ENCODE data around the gene BMERB1.
"Not testable (repeated sequence)": the region's sequence is repeated elsewhere in the genome, so short reads cannot be mapped to it uniquely, and the experiment has no call there.

BMERB1 gene

GRCh38 chr16:15417197-15417596 lies 17.2 kb upstream of the BMERB1 start:
- no peak overlapping the region for H4K8ac ChIP-seq (ENCODE audit: low read depth, low read length)
- no peak overlapping the region for H3K4me2 ChIP-seq (ENCODE audit: low read length)
- no peak overlapping the region for H3K4ac ChIP-seq (ENCODE audit: low read depth, low read length)
- no peaks in the 10 kb centered on the region for H3K4me1 ChIP-seq (ENCODE audit: control insufficient read depth, low read depth, low read length)
- no peaks in the 10 kb centered on the region for H3K27me3 ChIP-seq (ENCODE audit: insufficient read depth, low read length, poor library complexity)
- DNase-seq, result no peak
- H3K18ac ChIP-seq (ENCODE audit: low read length), result no peak overlapping the region
- no peak overlapping the region for H2BK120ac ChIP-seq (ENCODE audit: low read depth, low read length)
- no CpG with 5 or more reads among the region's 2 CpGs for WGBS (ENCODE audit: extremely low coverage, insufficient coverage, low lambda C conversion rate)
- H3K79me2 ChIP-seq (ENCODE audit: control insufficient read depth, insufficient read depth, low read length), result no peaks in the 10 kb centered on the region
- H2BK5ac ChIP-seq (ENCODE audit: low read length), result no peak overlapping the region
- H3K79me1 ChIP-seq (ENCODE audit: low read length), result no peaks in the 10 kb centered on the region
- H3K56ac ChIP-seq (ENCODE audit: low read length), result no peak overlapping the region
- no peak overlapping the region for H3K27ac ChIP-seq (ENCODE audit: low read depth, low read length)
- H2BK15ac ChIP-seq (replicated peaks; ENCODE audit: low read depth), result no peak overlapping the region
- H4K5ac ChIP-seq (ENCODE audit: low read length), result no peak overlapping the region
- H3K23ac ChIP-seq (ENCODE audit: low read length), result no peak overlapping the region
- no peak overlapping the region for H3K4me3 ChIP-seq (ENCODE audit: low read length)
- no peaks in the 10 kb centered on the region for H3K36me3 ChIP-seq (ENCODE audit: control insufficient read depth, insufficient read depth, low read length)
- no peak overlapping the region for H2AK5ac ChIP-seq (ENCODE audit: low read length)
- no peak overlapping the region for H3K9ac ChIP-seq (ENCODE audit: low read length)

DNA sequence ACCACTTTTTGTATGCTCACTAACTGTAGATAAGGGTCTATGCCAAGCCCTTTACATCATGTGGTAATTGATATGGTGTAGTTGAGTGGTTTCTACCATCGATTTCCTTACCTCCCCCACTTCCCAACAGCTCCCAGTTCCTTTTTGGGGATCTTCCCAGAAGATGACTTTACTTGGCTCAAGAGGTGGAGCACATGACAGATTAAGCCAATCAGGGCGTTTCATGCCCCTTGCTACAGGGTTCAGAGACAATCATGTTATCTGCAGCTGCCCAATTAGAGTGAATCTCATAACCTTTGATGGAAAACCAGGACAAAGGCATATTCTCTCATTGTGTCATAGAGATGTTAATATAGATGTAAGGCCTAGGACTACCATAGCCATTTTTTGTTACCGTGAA lies 16.2 kb upstream of the BMERB1 start:
- Histone ChIP-seq H4K8ac (ENCODE audit: low read depth, low read length) (no peak overlapping the region), H3K27me3 (ENCODE audit: insufficient read depth, low read length, poor library complexity) (no peaks in the 10 kb centered on the region), H3K4me1 (ENCODE audit: control insufficient read depth, low read depth, low read length) (no peaks in the 10 kb centered on the region), H2BK15ac (replicated peaks; ENCODE audit: low read depth) (no peak overlapping the region), H3K79me1 (ENCODE audit: low read length) (no peaks in the 10 kb centered on the region), H3K27ac (ENCODE audit: low read depth, low read length) (no peak overlapping the region), H3K9ac (ENCODE audit: low read length) (no peak overlapping the region), H2AK5ac (ENCODE audit: low read length) (no peak overlapping the region), H3K79me2 (ENCODE audit: control insufficient read depth, insufficient read depth, low read length) (no peaks in the 10 kb centered on the region), H3K23ac (ENCODE audit: low read length) (no peak overlapping the region), H3K56ac (ENCODE audit: low read length) (no peak overlapping the region), H2BK120ac (ENCODE audit: low read depth, low read length) (no peak overlapping the region), H3K4me2 (ENCODE audit: low read length) (no peak overlapping the region), H2BK5ac (ENCODE audit: low read length) (no peak overlapping the region), H3K18ac (ENCODE audit: low read length) (no peak overlapping the region), H4K5ac (ENCODE audit: low read length) (no peak overlapping the region), H3K4me3 (ENCODE audit: low read length) (no peak overlapping the region), H3K4ac (ENCODE audit: low read depth, low read length) (no peak overlapping the region), H3K36me3 (ENCODE audit: control insufficient read depth, insufficient read depth, low read length) (no peaks in the 10 kb centered on the region)
- no peak for DNase-seq
- no CpG with 5 or more reads among the region's 3 CpGs for WGBS (ENCODE audit: extremely low coverage, insufficient coverage, low lambda C conversion rate)

GRCh38 chr16:15421696-15422095 lies 12.7 kb upstream of the BMERB1 start:
- H2BK15ac ChIP-seq (replicated peaks; ENCODE audit: low read depth), result not testable (repeated sequence)

GRCh38 chr16:15422222-15422621 lies 12.2 kb upstream of the BMERB1 start:
- H3K4me2 ChIP-seq (ENCODE audit: low read length), result no peak overlapping the region
- H3K23ac ChIP-seq (ENCODE audit: low read length), result no peak overlapping the region
- H2AK5ac ChIP-seq (ENCODE audit: low read length), result no peak overlapping the region
- no peak overlapping the region for H4K5ac ChIP-seq (ENCODE audit: low read length)
- no peak overlapping the region for H3K4ac ChIP-seq (ENCODE audit: low read depth, low read length)
- no peaks in the 10 kb centered on the region for H3K79me1 ChIP-seq (ENCODE audit: low read length)
- no peak overlapping the region for H3K27ac ChIP-seq (ENCODE audit: low read depth, low read length)
- H4K8ac ChIP-seq (ENCODE audit: low read depth, low read length), result no peak overlapping the region
- no peak for DNase-seq
- H3K18ac ChIP-seq (ENCODE audit: low read length), result no peak overlapping the region
- no peak overlapping the region for H3K4me3 ChIP-seq (ENCODE audit: low read length)
- no peaks in the 10 kb centered on the region for H3K4me1 ChIP-seq (ENCODE audit: control insufficient read depth, low read depth, low read length)
- no peaks in the 10 kb centered on the region for H3K36me3 ChIP-seq (ENCODE audit: control insufficient read depth, insufficient read depth, low read length)
- H3K79me2 ChIP-seq (ENCODE audit: control insufficient read depth, insufficient read depth, low read length), result no peaks in the 10 kb centered on the region
- no peak overlapping the region for H3K56ac ChIP-seq (ENCODE audit: low read length)
- H2BK120ac ChIP-seq (ENCODE audit: low read depth, low read length), result no peak overlapping the region
- no CpG with 5 or more reads among the region's 8 CpGs for WGBS (ENCODE audit: extremely low coverage, insufficient coverage, low lambda C conversion rate)
- no peak overlapping the region for H2BK5ac ChIP-seq (ENCODE audit: low read length)
- H2BK15ac ChIP-seq (replicated peaks; ENCODE audit: low read depth), result no peak overlapping the region
- no peak overlapping the region for H3K9ac ChIP-seq (ENCODE audit: low read length)
- no peaks in the 10 kb centered on the region for H3K27me3 ChIP-seq (ENCODE audit: insufficient read depth, low read length, poor library complexity)

More at GRCh38 chr16:15421696-15422095, 12.7 kb upstream of the BMERB1 start:
- not testable (repeated sequence) for H3K23ac ChIP-seq (ENCODE audit: low read length); H3K56ac ChIP-seq (ENCODE audit: low read length); H3K4me1 ChIP-seq (ENCODE audit: control insufficient read depth, low read depth, low read length); H3K27ac ChIP-seq (ENCODE audit: low read depth, low read length); H3K79me1 ChIP-seq (ENCODE audit: low read length); H3K4me3 ChIP-seq (ENCODE audit: low read length); H3K79me2 ChIP-seq (ENCODE audit: control insufficient read depth, insufficient read depth, low read length); H2BK5ac ChIP-seq (ENCODE audit: low read length); H2BK120ac ChIP-seq (ENCODE audit: low read depth, low read length); H4K8ac ChIP-seq (ENCODE audit: low read depth, low read length); H4K5ac ChIP-seq (ENCODE audit: low read length); H3K9ac ChIP-seq (ENCODE audit: low read length); H2AK5ac ChIP-seq (ENCODE audit: low read length); DNase-seq; H3K4ac ChIP-seq (ENCODE audit: low read depth, low read length); H3K4me2 ChIP-seq (ENCODE audit: low read length); H3K18ac ChIP-seq (ENCODE audit: low read length); H3K27me3 ChIP-seq (ENCODE audit: insufficient read depth, low read length, poor library complexity); H3K36me3 ChIP-seq (ENCODE audit: control insufficient read depth, insufficient read depth, low read length)
- WGBS (ENCODE audit: extremely low coverage, insufficient coverage, low lambda C conversion rate), result no CpG with 5 or more reads among the region's 5 CpGs

DNA sequence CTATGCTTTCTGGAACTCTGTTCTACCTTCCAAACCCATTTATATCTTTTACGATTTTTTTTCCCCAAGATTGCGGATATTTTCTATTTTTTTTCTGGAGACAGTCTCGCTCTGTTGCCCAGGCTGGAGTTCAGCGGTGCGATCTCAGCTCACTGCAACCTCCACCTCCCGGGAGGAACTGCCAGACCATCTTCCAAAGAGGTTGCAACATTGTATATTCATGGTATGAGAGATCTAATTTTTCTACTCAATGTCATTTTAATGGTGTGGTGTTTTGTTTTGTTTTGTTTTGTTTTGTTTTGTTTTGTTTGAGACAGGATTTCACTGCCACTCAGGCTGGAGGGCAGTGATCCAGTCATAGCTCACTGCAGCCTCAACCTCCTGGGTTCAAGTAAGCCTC lies 8.5 kb upstream of the BMERB1 start:
- no peak overlapping the region for H3K9ac ChIP-seq (ENCODE audit: low read length)
- no peak overlapping the region for H2BK5ac ChIP-seq (ENCODE audit: low read length)
- H3K36me3 ChIP-seq (ENCODE audit: control insufficient read depth, insufficient read depth, low read length), result no peaks in the 10 kb centered on the region
- no peak overlapping the region for H3K18ac ChIP-seq (ENCODE audit: low read length)
- no peak overlapping the region for H3K56ac ChIP-seq (ENCODE audit: low read length)
- no peak overlapping the region for H2BK120ac ChIP-seq (ENCODE audit: low read depth, low read length)
- no peak overlapping the region for H3K23ac ChIP-seq (ENCODE audit: low read length)
- DNase-seq, result no peak
- H4K8ac ChIP-seq (ENCODE audit: low read depth, low read length), result no peak overlapping the region
- H2BK15ac ChIP-seq (replicated peaks; ENCODE audit: low read depth), result no peak overlapping the region
- no peak overlapping the region for H4K5ac ChIP-seq (ENCODE audit: low read length)
- H2AK5ac ChIP-seq (ENCODE audit: low read length), result no peak overlapping the region
- no peaks in the 10 kb centered on the region for H3K79me2 ChIP-seq (ENCODE audit: control insufficient read depth, insufficient read depth, low read length)
- no peak overlapping the region for H3K4me2 ChIP-seq (ENCODE audit: low read length)
- no peaks in the 10 kb centered on the region for H3K79me1 ChIP-seq (ENCODE audit: low read length)
- WGBS (ENCODE audit: extremely low coverage, insufficient coverage, low lambda C conversion rate), result no CpG with 5 or more reads among the region's 6 CpGs
- no peaks in the 10 kb centered on the region for H3K4me1 ChIP-seq (ENCODE audit: control insufficient read depth, low read depth, low read length)
- H3K27ac ChIP-seq (ENCODE audit: low read depth, low read length), result no peak overlapping the region
- no peak overlapping the region for H3K4me3 ChIP-seq (ENCODE audit: low read length)
- H3K27me3 ChIP-seq (ENCODE audit: insufficient read depth, low read length, poor library complexity), result no peaks in the 10 kb centered on the region
- no peak overlapping the region for H3K4ac ChIP-seq (ENCODE audit: low read depth, low read length)

GRCh38 chr16:15426796-15427195 lies 7.6 kb upstream of the BMERB1 start:
- Histone ChIP-seq H3K4me3 (ENCODE audit: low read length) (no peak overlapping the region), H3K4me2 (ENCODE audit: low read length) (no peak overlapping the region), H3K79me1 (ENCODE audit: low read length) (no peaks in the 10 kb centered on the region), H3K27me3 (ENCODE audit: insufficient read depth, low read length, poor library complexity) (no peaks in the 10 kb centered on the region), H3K9ac (ENCODE audit: low read length) (no peak overlapping the region), H2BK120ac (ENCODE audit: low read depth, low read length) (no peak overlapping the region), H2BK5ac (ENCODE audit: low read length) (no peak overlapping the region), H3K27ac (ENCODE audit: low read depth, low read length) (no peak overlapping the region), H3K36me3 (ENCODE audit: control insufficient read depth, insufficient read depth, low read length) (no peaks in the 10 kb centered on the region), H3K56ac (ENCODE audit: low read length) (no peak overlapping the region), H3K18ac (ENCODE audit: low read length) (no peak overlapping the region), H3K4ac (ENCODE audit: low read depth, low read length) (no peak overlapping the region), H3K23ac (ENCODE audit: low read length) (no peak overlapping the region), H2BK15ac (replicated peaks; ENCODE audit: low read depth) (no peak overlapping the region), H4K8ac (ENCODE audit: low read depth, low read length) (no peak overlapping the region), H4K5ac (ENCODE audit: low read length) (no peak overlapping the region), H3K4me1 (ENCODE audit: control insufficient read depth, low read depth, low read length) (no peaks in the 10 kb centered on the region), H2AK5ac (ENCODE audit: low read length) (no peak overlapping the region), H3K79me2 (ENCODE audit: control insufficient read depth, insufficient read depth, low read length) (no peaks in the 10 kb centered on the region)
- no CpG with 5 or more reads among the region's 6 CpGs for WGBS (ENCODE audit: extremely low coverage, insufficient coverage, low lambda C conversion rate)
- DNase-seq, result no peak

Data from mesendoderm (in vitro differentiated cells).